WTC11 (cell line): Measurements from ENCODE around the gene ST8SIA6. TPM values are rescaled to one million over a fixed set of nuclear protein-coding genes. Genes with fewer than 3 reads are reported as not detected.

Source experiments
- ATAC-seq: fragments of 200-7000 bp; cut with Tn5 transposase; 2 replicates; pipeline ENCODE4 v1.10.0; 2021; ENCODE audit warnings: mild to moderate bottlenecking, moderate library complexity
- CTCF ChIA-PET: fragments of 300-600 bp; sonication (Branson Sonifier 250); formaldehyde crosslinking; loops from one replicate; lab custom pipeline; 2021; ENCODE audit warnings: antibody characterized with exemption; lab: Charles Lee
- POLR2A ChIA-PET: fragments of 350-600 bp; sonication (Branson Sonifier 250); formaldehyde crosslinking; loops from one replicate; lab custom pipeline; 2021; ENCODE audit warnings: antibody characterized with exemption; lab: Charles Lee
- DNase-seq: peaks from one replicate; pipeline ENCODE4 v3.0.0; 2021; ENCODE audit warnings: low spot score
- H3K27ac Mint-ChIP-seq: 2 replicates; pipeline ENCODE4 v1.8.0; 2021; ENCODE audit warnings: mixed read lengths
- H3K27me3 Mint-ChIP-seq: 2 replicates; pipeline ENCODE4 v1.8.0; 2021; ENCODE audit warnings: low read depth, mild to moderate bottlenecking, moderate library complexity, mixed read lengths
- H3K36me3 Mint-ChIP-seq: 2 replicates; pipeline ENCODE4 v1.8.0; 2021; ENCODE audit warnings: mixed read lengths
- H3K4me1 Mint-ChIP-seq: 2 replicates; pipeline ENCODE4 v1.8.0; 2022; ENCODE audit warnings: mixed read lengths
- H3K4me3 Mint-ChIP-seq: 2 replicates; pipeline ENCODE4 v1.8.0; 2021; ENCODE audit warnings: mild to moderate bottlenecking, moderate library complexity, mixed read lengths
- H3K9me3 Mint-ChIP-seq: 2 replicates; pipeline ENCODE4 v1.8.0; 2021; ENCODE audit warnings: mixed read lengths
- CREM ChIP-seq: sonication (generic); formaldehyde crosslinking; IDR thresholded peaks from 2 replicates; pipeline ENCODE4 v1.8.1; 2022; ENCODE audit warnings: mild to moderate bottlenecking, missing genetic modification reagents, moderate library complexity
- ETV6 ChIP-seq: sonication (generic); formaldehyde crosslinking; IDR thresholded peaks from 2 replicates; pipeline ENCODE4 v1.8.1; 2022; ENCODE audit warnings: mild to moderate bottlenecking, missing genetic modification reagents
- NR1H2 ChIP-seq: sonication (generic); formaldehyde crosslinking; IDR thresholded peaks from 2 replicates; pipeline ENCODE4 v1.9.0; 2021; ENCODE audit warnings: mild to moderate bottlenecking, moderate library complexity, missing genetic modification reagents
- RELA ChIP-seq: sonication (generic); formaldehyde crosslinking; IDR thresholded peaks from 2 replicates; pipeline ENCODE4 v1.8.1; 2022; ENCODE audit warnings: missing genetic modification reagents, mild to moderate bottlenecking, borderline replicate concordance
- ZNF121 ChIP-seq: sonication (generic); formaldehyde crosslinking; IDR thresholded peaks from 2 replicates; pipeline ENCODE4 v1.8.0; 2023; ENCODE audit warnings: missing genetic modification reagents
- ZNF423 ChIP-seq: fragments of 250-450 bp; sonication (Bioruptor Pico); IDR thresholded peaks from 2 replicates; pipeline ENCODE4 v2.1.2; 2022; ENCODE audit warnings: mild to moderate bottlenecking, moderate library complexity
- total RNA-seq: library from RNA; stranded (reverse); gene quantifications from 3 replicates; pipeline ENCODE4 v1.2.3, GENCODE V29; 2021
- TF ChIP-seq, protein P1 (sequence below): sonication (generic); formaldehyde crosslinking; conservative IDR thresholded peaks from 2 replicates; pipeline ENCODE4 v1.8.1; 2023; ENCODE audit warnings: mild to moderate bottlenecking, low read depth, missing genetic modification reagents, moderate library complexity
- TF ChIP-seq, protein P2 (sequence below): sonication (generic); formaldehyde crosslinking; IDR thresholded peaks from 2 replicates; pipeline ENCODE4 v1.8.0; 2022; ENCODE audit warnings: mild to moderate bottlenecking, missing genetic modification reagents
- TF ChIP-seq, protein P3 (sequence below): sonication (generic); formaldehyde crosslinking; IDR thresholded peaks from 2 replicates; pipeline ENCODE4 v1.8.0; 2023; ENCODE audit warnings: mild to moderate bottlenecking, missing genetic modification reagents
- TF ChIP-seq, protein P4 (sequence below): fragments of 250-450 bp; sonication (Bioruptor Pico); IDR thresholded peaks from 2 replicates; pipeline ENCODE4 v1.8.0; 2021; ENCODE audit warnings: mild to moderate bottlenecking
- TF ChIP-seq, protein P5 (sequence below): sonication (generic); formaldehyde crosslinking; IDR thresholded peaks from 2 replicates; pipeline ENCODE4 v1.8.0; 2022; ENCODE audit warnings: mild to moderate bottlenecking, missing genetic modification reagents
- TF ChIP-seq, protein P6 (sequence below): sonication (generic); formaldehyde crosslinking; IDR thresholded peaks from 2 replicates; pipeline ENCODE4 v1.8.1; 2023; ENCODE audit warnings: mild to moderate bottlenecking, missing genetic modification reagents

The ST8SIA6 gene
- total RNA-seq, 1 experiment from 2014 or later = 3.5 TPM

DNA sequence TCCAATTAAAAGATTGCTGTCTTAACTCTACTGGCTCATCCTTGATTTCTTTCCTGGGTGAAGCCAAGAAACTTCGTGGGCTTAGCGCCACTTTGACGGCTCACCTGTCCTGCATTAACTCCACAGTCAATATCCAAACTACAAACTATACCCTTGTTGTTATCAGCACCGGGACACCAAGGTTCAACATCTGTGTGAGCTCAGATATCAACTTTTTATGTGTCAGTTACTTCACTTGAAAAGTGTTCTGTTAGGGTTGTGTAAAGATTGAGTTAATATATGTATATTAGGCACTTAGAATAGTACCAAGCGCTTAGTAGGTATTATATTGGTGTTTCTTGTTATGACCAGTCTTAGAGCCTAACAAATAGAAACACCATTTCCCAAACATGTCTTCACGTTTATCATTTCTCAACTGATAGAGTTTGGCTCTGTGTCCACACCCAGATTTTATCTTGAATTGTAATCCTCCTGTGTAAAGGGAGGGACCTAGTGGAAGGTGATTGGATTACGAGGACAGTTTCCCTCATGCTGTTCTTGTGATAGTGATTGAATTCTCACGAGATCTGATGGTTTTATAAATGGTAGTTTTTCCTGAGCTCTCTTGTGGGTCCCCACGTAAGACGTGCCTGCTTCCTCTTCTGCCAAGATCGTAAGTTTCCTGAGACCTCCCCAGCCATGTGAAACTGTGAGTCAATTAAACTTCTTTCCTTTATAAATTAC, 19.0 kb upstream of the ST8SIA6 start (continued):
- TF ChIP-seq, protein P1, sequence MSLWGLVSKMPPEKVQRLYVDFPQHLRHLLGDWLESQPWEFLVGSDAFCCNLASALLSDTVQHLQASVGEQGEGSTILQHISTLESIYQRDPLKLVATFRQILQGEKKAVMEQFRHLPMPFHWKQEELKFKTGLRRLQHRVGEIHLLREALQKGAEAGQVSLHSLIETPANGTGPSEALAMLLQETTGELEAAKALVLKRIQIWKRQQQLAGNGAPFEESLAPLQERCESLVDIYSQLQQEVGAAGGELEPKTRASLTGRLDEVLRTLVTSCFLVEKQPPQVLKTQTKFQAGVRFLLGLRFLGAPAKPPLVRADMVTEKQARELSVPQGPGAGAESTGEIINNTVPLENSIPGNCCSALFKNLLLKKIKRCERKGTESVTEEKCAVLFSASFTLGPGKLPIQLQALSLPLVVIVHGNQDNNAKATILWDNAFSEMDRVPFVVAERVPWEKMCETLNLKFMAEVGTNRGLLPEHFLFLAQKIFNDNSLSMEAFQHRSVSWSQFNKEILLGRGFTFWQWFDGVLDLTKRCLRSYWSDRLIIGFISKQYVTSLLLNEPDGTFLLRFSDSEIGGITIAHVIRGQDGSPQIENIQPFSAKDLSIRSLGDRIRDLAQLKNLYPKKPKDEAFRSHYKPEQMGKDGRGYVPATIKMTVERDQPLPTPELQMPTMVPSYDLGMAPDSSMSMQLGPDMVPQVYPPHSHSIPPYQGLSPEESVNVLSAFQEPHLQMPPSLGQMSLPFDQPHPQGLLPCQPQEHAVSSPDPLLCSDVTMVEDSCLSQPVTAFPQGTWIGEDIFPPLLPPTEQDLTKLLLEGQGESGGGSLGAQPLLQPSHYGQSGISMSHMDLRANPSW = no peak
- TF ChIP-seq, protein P2, sequence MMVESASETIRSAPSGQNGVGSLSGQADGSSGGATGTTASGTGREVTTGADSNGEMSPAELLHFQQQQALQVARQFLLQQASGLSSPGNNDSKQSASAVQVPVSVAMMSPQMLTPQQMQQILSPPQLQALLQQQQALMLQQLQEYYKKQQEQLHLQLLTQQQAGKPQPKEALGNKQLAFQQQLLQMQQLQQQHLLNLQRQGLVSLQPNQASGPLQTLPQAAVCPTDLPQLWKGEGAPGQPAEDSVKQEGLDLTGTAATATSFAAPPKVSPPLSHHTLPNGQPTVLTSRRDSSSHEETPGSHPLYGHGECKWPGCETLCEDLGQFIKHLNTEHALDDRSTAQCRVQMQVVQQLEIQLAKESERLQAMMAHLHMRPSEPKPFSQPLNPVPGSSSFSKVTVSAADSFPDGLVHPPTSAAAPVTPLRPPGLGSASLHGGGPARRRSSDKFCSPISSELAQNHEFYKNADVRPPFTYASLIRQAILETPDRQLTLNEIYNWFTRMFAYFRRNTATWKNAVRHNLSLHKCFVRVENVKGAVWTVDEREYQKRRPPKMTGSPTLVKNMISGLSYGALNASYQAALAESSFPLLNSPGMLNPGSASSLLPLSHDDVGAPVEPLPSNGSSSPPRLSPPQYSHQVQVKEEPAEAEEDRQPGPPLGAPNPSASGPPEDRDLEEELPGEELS (CRISPR knock-in tag) = no peak
- TF ChIP-seq CREM = no peak
- TF ChIP-seq, protein P3, sequence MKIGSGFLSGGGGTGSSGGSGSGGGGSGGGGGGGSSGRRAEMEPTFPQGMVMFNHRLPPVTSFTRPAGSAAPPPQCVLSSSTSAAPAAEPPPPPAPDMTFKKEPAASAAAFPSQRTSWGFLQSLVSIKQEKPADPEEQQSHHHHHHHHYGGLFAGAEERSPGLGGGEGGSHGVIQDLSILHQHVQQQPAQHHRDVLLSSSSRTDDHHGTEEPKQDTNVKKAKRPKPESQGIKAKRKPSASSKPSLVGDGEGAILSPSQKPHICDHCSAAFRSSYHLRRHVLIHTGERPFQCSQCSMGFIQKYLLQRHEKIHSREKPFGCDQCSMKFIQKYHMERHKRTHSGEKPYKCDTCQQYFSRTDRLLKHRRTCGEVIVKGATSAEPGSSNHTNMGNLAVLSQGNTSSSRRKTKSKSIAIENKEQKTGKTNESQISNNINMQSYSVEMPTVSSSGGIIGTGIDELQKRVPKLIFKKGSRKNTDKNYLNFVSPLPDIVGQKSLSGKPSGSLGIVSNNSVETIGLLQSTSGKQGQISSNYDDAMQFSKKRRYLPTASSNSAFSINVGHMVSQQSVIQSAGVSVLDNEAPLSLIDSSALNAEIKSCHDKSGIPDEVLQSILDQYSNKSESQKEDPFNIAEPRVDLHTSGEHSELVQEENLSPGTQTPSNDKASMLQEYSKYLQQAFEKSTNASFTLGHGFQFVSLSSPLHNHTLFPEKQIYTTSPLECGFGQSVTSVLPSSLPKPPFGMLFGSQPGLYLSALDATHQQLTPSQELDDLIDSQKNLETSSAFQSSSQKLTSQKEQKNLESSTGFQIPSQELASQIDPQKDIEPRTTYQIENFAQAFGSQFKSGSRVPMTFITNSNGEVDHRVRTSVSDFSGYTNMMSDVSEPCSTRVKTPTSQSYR = no peak
- TF ChIP-seq RELA (CRISPR knock-in tag) = no peak
- TF ChIP-seq NR1H2 (CRISPR knock-in tag) = no peak
- TF ChIP-seq, protein P4, sequence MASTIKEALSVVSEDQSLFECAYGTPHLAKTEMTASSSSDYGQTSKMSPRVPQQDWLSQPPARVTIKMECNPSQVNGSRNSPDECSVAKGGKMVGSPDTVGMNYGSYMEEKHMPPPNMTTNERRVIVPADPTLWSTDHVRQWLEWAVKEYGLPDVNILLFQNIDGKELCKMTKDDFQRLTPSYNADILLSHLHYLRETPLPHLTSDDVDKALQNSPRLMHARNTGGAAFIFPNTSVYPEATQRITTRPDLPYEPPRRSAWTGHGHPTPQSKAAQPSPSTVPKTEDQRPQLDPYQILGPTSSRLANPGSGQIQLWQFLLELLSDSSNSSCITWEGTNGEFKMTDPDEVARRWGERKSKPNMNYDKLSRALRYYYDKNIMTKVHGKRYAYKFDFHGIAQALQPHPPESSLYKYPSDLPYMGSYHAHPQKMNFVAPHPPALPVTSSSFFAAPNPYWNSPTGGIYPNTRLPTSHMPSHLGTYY (CRISPR knock-in tag) = no peak

DNA sequence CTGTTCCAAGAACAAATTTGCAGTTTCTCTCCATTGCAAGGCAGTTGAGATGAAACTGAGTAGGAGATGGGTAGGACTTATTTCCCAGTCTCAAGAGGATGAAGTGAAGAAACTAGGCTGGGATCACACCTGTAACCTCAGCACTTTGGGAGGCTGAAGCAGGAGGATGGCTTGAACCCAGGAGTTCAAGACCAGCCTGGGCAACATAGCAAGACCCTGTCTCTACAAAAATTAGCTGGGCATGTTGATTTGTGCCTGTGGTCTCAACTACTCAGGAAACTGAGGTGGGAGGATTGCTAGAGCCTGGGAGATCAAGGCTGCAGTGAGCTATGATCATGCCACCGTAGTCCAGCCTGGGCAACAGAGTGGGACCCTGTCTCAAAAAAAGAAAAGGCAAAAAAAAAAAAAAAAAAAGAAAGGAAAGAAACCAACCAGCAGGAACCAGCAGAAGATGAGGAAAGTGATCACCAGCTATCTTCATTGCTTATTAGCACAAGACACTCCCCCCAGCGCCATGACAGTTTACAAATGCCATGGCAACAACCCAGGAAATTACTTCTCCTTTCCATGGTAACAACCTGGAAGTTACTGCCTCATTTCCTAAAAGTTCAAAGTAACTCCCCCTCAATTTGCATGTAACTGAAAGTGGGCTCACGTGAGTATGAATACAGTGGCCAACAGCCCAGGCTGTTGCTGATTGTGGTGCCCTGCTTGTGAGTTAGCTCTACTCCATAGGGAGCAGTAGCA, 18.3 kb upstream of the ST8SIA6 start:
- DNase-seq (no peak), ATAC-seq (peak; percentile 73)
- Mint-ChIP-seq H3K9me3 (peaks cover 12% of the 10 kb centered on the region), H3K36me3 (peaks cover 6% of the 10 kb centered on the region), H3K27me3 (no peaks in the 10 kb centered on the region), H3K27ac (0 out of 2 replicates have a peak overlapping the region, but pooled peaks have one; percentile 61), H3K4me1 (peaks cover 17% of the 10 kb centered on the region), H3K4me3 (no peak overlapping the region)
- 0 out of 2 replicates have a peak, but pooled peaks have one; percentile 43 for TF ChIP-seq ETV6 (CRISPR knock-in tag)
- no peak for TF ChIP-seq ZNF423 (CRISPR knock-in tag)
- TF ChIP-seq ZNF121 (CRISPR knock-in tag) = 0 out of 2 replicates have a peak, but pooled peaks have one; percentile 12
- TF ChIP-seq, protein P5, sequence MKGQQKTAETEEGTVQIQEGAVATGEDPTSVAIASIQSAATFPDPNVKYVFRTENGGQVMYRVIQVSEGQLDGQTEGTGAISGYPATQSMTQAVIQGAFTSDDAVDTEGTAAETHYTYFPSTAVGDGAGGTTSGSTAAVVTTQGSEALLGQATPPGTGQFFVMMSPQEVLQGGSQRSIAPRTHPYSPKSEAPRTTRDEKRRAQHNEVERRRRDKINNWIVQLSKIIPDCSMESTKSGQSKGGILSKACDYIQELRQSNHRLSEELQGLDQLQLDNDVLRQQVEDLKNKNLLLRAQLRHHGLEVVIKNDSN = no peak
- TF ChIP-seq, protein P6, sequence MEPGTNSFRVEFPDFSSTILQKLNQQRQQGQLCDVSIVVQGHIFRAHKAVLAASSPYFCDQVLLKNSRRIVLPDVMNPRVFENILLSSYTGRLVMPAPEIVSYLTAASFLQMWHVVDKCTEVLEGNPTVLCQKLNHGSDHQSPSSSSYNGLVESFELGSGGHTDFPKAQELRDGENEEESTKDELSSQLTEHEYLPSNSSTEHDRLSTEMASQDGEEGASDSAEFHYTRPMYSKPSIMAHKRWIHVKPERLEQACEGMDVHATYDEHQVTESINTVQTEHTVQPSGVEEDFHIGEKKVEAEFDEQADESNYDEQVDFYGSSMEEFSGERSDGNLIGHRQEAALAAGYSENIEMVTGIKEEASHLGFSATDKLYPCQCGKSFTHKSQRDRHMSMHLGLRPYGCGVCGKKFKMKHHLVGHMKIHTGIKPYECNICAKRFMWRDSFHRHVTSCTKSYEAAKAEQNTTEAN (CRISPR knock-in tag) = no peak
- ChIA-PET CTCF (no interaction called here), POLR2A (no interaction called here)
